Right atrium auricular region (tissue), 2 donors: ENCODE measurements around the gene CRYL1. TPM values are rescaled to one million over a fixed set of nuclear protein-coding genes. Genes with fewer than 3 reads are reported as not detected.
A peak's percentile ranks its signal among the peaks of the same experiment; 100 is the strongest.

ENCODE experiments used
- DNase-seq: peaks from one replicate; pipeline ENCODE4 v3.0.0-alpha.2; 2019; ENCODE audit warnings: low spot score
- H3K27ac ChIP-seq, 2 donors: fragments of 200-600 bp; sonication (generic); 1 replicate in 1 of 2; 2 replicates in 1 of 2; pipeline ENCODE4 v1.5.1; 2016 to 2019
- H3K27me3 ChIP-seq, 2 donors: fragments of 200-600 bp; sonication (generic); one replicate each; pipeline versions ENCODE4 v1.5.1 to v1.6.0; 2017 to 2019
- H3K36me3 ChIP-seq: fragments of 200-600 bp; sonication (generic); one replicate; pipeline ENCODE4 v1.5.1; 2016
- H3K4me1 ChIP-seq, 2 donors: fragments of 200-600 bp; sonication (generic); one replicate each; pipeline versions ENCODE4 v1.5.1 to v1.6.0; 2017 to 2019
- H3K4me3 ChIP-seq, 2 donors: fragments of 200-600 bp; sonication (generic); 1 replicate in 1 of 2; 2 replicates in 1 of 2; pipeline ENCODE4 v1.5.1; 2017 to 2019; ENCODE audit warnings: mild to moderate bottlenecking in 1 of 2, moderate library complexity in 1 of 2
- H3K9me3 ChIP-seq, 2 donors: fragments of 200-600 bp; sonication (generic); one replicate each; pipeline ENCODE4 v1.5.1; 2019
- CTCF ChIP-seq, 2 donors: fragments of 200-600 bp; sonication (generic); IDR thresholded peaks; one replicate each; pipeline ENCODE4 v1.5.1; 2019; ENCODE audit warnings: antibody characterized with exemption in 2 of 2
- total RNA-seq, 2 donors: library from RNA; depleted of rRNA; stranded (reverse); fragments of >200 nt; gene quantifications; one replicate each; pipeline ENCODE4 v1.1.0, GENCODE V29; 2016

The CRYL1 gene
- total RNA-seq, 2 donors from 2014 or later: 26.5 to 27.9 TPM

- TF ChIP-seq CTCF (IDR thresholded peaks at IDR 0.05): no peak
- Histone ChIP-seq H3K27ac (peak overlapping the region in 1 of 2 donors; percentile 23), H3K9me3 (no peaks in the 10 kb centered on the region), H3K27me3 (no peaks in the 10 kb centered on the region), H3K36me3 (no peaks in the 10 kb centered on the region), H3K4me3 (no peak overlapping the region), H3K4me1 (peaks cover 0 to 13% of the 10 kb centered on the region in 2 donors)
- DNase-seq: no peak
Observed at GRCh38 chr13:20501592-20501991, 24.1 kb downstream of the CRYL1 start.

- no peak for DNase-seq
- Histone ChIP-seq H3K4me1 (peaks cover 0 to 10% of the 10 kb centered on the region in 2 donors), H3K27me3 (no peaks in the 10 kb centered on the region), H3K9me3 (no peaks in the 10 kb centered on the region), H3K36me3 (no peaks in the 10 kb centered on the region), H3K4me3 (no peak overlapping the region), H3K27ac (peak overlapping the region in 1 of 2 donors; percentile 23)
- no peak for TF ChIP-seq CTCF (IDR thresholded peaks at IDR 0.05)
Observed at GRCh38 chr13:20501120-20501519, 24.5 kb downstream of the CRYL1 start.

GRCh38 chr13:20499986-20500385, 25.7 kb downstream of the CRYL1 start:
- Histone ChIP-seq H3K4me1 (peaks cover 0 to 9% of the 10 kb centered on the region in 2 donors), H3K36me3 (no peaks in the 10 kb centered on the region), H3K9me3 (no peaks in the 10 kb centered on the region), H3K27ac (no peak overlapping the region), H3K4me3 (no peak overlapping the region), H3K27me3 (no peaks in the 10 kb centered on the region)
- no peak for TF ChIP-seq CTCF (IDR thresholded peaks at IDR 0.05)
- DNase-seq: no peak

- DNase-seq: no peak
- no peaks in the 10 kb centered on the region for H3K27me3 ChIP-seq
- H3K27ac ChIP-seq: no peak overlapping the region
- no peaks in the 10 kb centered on the region for H3K36me3 ChIP-seq
- H3K4me1 ChIP-seq: peaks cover 0 to 9% of the 10 kb centered on the region in 2 donors
- TF ChIP-seq CTCF (IDR thresholded peaks at IDR 0.05): no peak
- no peak overlapping the region for H3K4me3 ChIP-seq
- H3K9me3 ChIP-seq: no peaks in the 10 kb centered on the region
Observed at GRCh38 chr13:20498659-20499058, 27.0 kb downstream of the CRYL1 start.

GRCh38 chr13:20498129-20498528, 27.5 kb downstream of the CRYL1 start:
- no peak for DNase-seq
- no peak overlapping the region for H3K27ac ChIP-seq
- H3K27me3 ChIP-seq: no peaks in the 10 kb centered on the region
- peaks cover 0 to 9% of the 10 kb centered on the region in 2 donors for H3K4me1 ChIP-seq
- H3K36me3 ChIP-seq: no peaks in the 10 kb centered on the region
- H3K4me3 ChIP-seq: no peak overlapping the region
- no peak for TF ChIP-seq CTCF (IDR thresholded peaks at IDR 0.05)
- no peaks in the 10 kb centered on the region for H3K9me3 ChIP-seq
